Breast epithelium (tissue), 4 donors: Measurements from ENCODE around the gene ANKRD52. TPM values are rescaled to one million over a fixed set of nuclear protein-coding genes. Genes with fewer than 3 reads are reported as not detected.

Experiments used
- DNase-seq, 2 donors: peaks; one replicate each; pipeline ENCODE4 v3.0.0-alpha.2; 2019; ENCODE audit warnings: low spot score in 2 of 2
- H3K27ac ChIP-seq, 2 donors: fragments of 200-600 bp; sonication (generic) in 1 of 2; one replicate each; pipeline ENCODE4 v1.5.1; 2016 to 2019; ENCODE audit warnings: mild to moderate bottlenecking in 1 of 2
- H3K27me3 ChIP-seq, 2 donors: fragments of 200-600 bp; sonication (generic) in 1 of 2; one replicate each; pipeline versions ENCODE4 v1.5.1 to v1.6.0; 2017 to 2019; ENCODE audit warnings: control low read depth in 1 of 2, mild to moderate bottlenecking in 1 of 2
- H3K36me3 ChIP-seq: fragments of 200-600 bp; one replicate; pipeline ENCODE4 v1.5.1; 2019
- H3K4me1 ChIP-seq, 2 donors: fragments of 200-600 bp; sonication (generic); one replicate each; pipeline ENCODE4 v1.5.1; 2016 to 2019; ENCODE audit warnings: control low read depth in 1 of 2
- H3K4me3 ChIP-seq, 3 donors: fragments of 200-600 bp; sonication (generic); 1 replicate in 2 of 3; 2 replicates in 1 of 3; pipeline ENCODE4 v1.5.1; 2016 to 2019; ENCODE audit warnings: mild to moderate bottlenecking in 3 of 3, moderate library complexity in 2 of 3
- H3K9me3 ChIP-seq, 2 donors: fragments of 200-600 bp; sonication (generic) in 1 of 2; one replicate each; pipeline ENCODE4 v1.5.1; 2016 to 2019; ENCODE audit warnings: control low read depth in 1 of 2
- CTCF ChIP-seq, 3 donors: fragments of 450-650 bp; IDR thresholded peaks; one replicate each; pipeline ENCODE4 v1.5.1; 2016 to 2017; ENCODE audit warnings: antibody characterized with exemption in 3 of 3, mild to moderate bottlenecking in 3 of 3, moderate library complexity in 3 of 3
- POLR2A ChIP-seq: fragments of 450-650 bp; IDR thresholded peaks from one replicate; pipeline ENCODE4 v1.6.1; 2016; ENCODE audit warnings: antibody characterized with exemption, mild to moderate bottlenecking, moderate library complexity
- POLR2AphosphoS5 ChIP-seq, 3 donors: sonication (generic); formaldehyde crosslinking; IDR thresholded peaks; one replicate each; pipeline ENCODE4 v1.6.1; 2017; ENCODE audit warnings: antibody characterized with exemption in 3 of 3
- intact Hi-C: fragments of 100-400 bp; cut with DNase I; formaldehyde crosslinking; loops from one replicate; pipeline ENCODE4 v1.15.1; 2023; ENCODE audit warnings: low total_unique reads
- total RNA-seq, 3 donors: library from RNA; depleted of rRNA; stranded (reverse); fragments of >200 nt; gene quantifications; one replicate each; pipeline ENCODE4 v1.1.0, GENCODE V29; 2016

The ANKRD52 gene
- total RNA-seq, 3 donors from 2014 or later = 12.8 to 18.4 (median 14.9) TPM

DNA sequence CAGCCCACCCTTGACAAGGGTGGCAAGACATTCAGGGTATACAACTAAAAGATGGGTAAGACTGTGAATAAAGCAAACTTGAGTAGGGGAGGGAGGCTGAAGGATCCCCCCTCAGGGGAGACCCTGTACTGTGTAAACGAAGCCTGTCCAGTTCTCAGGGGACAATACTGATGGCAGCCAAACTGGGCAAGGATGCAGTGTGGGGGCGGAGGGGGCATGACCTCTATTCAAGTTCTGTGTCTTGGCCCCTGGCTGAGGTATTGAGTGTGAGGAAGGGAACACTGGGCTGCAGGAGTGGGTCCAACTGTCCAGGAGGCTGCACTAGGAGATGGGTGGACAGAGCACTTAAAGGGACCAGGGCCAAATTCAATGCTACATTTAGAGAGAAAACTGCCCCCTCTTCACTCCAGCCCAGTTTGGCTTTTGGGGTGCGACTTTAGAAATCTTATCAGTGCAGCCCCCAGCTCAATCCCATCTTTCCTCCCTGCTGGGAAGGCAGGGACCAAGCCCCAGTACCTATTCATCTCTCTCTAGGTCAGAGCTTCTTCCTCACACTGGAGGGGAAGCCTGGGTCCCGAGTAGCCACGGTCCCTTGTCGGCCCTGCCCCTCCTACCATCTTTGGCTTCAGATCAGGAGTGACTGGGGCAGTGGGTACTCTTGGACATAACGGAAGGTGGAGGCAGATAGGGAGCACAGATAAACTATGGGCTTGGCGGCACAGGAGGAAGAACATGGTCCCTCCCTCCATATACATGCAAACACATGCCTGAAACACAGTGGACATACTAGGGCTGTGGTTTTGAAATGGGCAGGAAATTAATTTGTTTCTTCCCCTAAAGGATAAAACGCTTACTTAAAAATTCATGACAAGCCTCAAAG lies 16.5 kb downstream of the ANKRD52 start:
- peaks cover 23% of the 10 kb centered on the region for H3K36me3 ChIP-seq
- DNase-seq = no peak
- H3K4me3 ChIP-seq = no peak overlapping the region
- no peaks in the 10 kb centered on the region for H3K4me1 ChIP-seq
- intact Hi-C loops = no loop called here
- no peaks in the 10 kb centered on the region for H3K27me3 ChIP-seq
- TF ChIP-seq POLR2AphosphoS5 (IDR thresholded peaks at IDR 0.05) (no peak), POLR2A (no peak), CTCF (IDR thresholded peaks at IDR 0.05) (no peak)
- no peak overlapping the region for H3K27ac ChIP-seq
- no peaks in the 10 kb centered on the region for H3K9me3 ChIP-seq

GRCh38 chr12:56237552-56237951 lies 20.6 kb downstream of the ANKRD52 start:
- no peak for DNase-seq
- intact Hi-C loops = loop anchor here (1.0 kb wide), 1 partner anchor 9 kb away; no protein-coding TSS in a partner anchor
- no peaks in the 10 kb centered on the region for H3K4me1 ChIP-seq
- TF ChIP-seq CTCF (IDR thresholded peaks at IDR 0.05) (no peak), POLR2AphosphoS5 (IDR thresholded peaks at IDR 0.05) (no peak), POLR2A (no peak)
- H3K36me3 ChIP-seq = no peaks in the 10 kb centered on the region
- no peak overlapping the region for H3K27ac ChIP-seq
- H3K9me3 ChIP-seq = no peaks in the 10 kb centered on the region
- H3K27me3 ChIP-seq = no peaks in the 10 kb centered on the region
- no peak overlapping the region for H3K4me3 ChIP-seq

DNA sequence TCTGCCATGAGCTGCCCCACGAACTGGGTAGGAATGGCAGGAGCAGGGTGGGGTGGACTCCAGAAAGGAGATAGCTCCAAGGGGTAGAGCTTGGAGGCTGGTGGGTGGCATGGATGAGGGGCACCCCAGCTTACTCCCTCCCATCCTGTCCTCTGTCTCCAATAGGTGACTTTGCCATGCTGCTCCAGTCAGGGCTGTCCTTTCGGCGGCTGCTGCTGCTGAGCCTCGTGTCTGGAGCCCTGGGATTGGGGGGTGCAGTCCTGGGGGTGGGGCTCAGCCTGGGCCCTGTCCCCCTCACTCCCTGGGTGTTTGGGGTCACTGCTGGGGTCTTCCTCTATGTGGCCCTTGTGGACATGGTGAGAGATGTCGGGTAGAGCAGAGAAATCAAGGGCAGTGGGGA lies 21.2 kb downstream of the ANKRD52 start:
- intact Hi-C loops = loop anchor here (1.0 kb wide), 1 partner anchor 9 kb away; no protein-coding TSS in a partner anchor
- no peak for DNase-seq
- H3K27ac ChIP-seq = no peak overlapping the region
- no peak overlapping the region for H3K4me3 ChIP-seq
- no peaks in the 10 kb centered on the region for H3K4me1 ChIP-seq
- H3K36me3 ChIP-seq = no peaks in the 10 kb centered on the region
- TF ChIP-seq POLR2AphosphoS5 (IDR thresholded peaks at IDR 0.05) (no peak), POLR2A (no peak), CTCF (IDR thresholded peaks at IDR 0.05) (no peak)
- no peaks in the 10 kb centered on the region for H3K9me3 ChIP-seq
- no peaks in the 10 kb centered on the region for H3K27me3 ChIP-seq

DNA sequence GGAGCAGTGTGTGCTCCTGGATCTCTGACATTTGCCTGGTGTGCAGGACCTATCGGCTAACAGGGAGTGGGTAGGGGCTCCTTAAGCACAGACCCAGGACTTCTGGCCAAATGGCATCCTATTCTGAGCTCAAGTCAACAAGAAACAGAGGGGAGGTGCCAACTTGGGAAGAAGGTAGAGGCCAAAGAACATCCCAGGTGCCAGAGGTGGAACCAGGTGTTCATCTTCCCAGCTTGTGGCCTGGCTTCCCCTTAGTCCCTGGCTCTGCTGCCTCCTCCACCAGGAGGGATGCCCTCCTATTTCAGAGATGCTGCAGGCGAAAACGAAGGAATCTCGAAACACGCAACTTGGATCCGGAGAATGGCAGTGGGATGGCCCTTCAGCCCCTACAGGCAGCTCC lies 22.1 kb downstream of the ANKRD52 start:
- no peak overlapping the region for H3K27ac ChIP-seq
- TF ChIP-seq POLR2AphosphoS5 (IDR thresholded peaks at IDR 0.05) (no peak), CTCF (IDR thresholded peaks at IDR 0.05) (no peak), POLR2A (no peak)
- no peaks in the 10 kb centered on the region for H3K9me3 ChIP-seq
- intact Hi-C loops = no loop called here
- no peak for DNase-seq
- no peaks in the 10 kb centered on the region for H3K27me3 ChIP-seq
- H3K4me1 ChIP-seq = no peaks in the 10 kb centered on the region
- no peak overlapping the region for H3K4me3 ChIP-seq
- no peaks in the 10 kb centered on the region for H3K36me3 ChIP-seq

DNA sequence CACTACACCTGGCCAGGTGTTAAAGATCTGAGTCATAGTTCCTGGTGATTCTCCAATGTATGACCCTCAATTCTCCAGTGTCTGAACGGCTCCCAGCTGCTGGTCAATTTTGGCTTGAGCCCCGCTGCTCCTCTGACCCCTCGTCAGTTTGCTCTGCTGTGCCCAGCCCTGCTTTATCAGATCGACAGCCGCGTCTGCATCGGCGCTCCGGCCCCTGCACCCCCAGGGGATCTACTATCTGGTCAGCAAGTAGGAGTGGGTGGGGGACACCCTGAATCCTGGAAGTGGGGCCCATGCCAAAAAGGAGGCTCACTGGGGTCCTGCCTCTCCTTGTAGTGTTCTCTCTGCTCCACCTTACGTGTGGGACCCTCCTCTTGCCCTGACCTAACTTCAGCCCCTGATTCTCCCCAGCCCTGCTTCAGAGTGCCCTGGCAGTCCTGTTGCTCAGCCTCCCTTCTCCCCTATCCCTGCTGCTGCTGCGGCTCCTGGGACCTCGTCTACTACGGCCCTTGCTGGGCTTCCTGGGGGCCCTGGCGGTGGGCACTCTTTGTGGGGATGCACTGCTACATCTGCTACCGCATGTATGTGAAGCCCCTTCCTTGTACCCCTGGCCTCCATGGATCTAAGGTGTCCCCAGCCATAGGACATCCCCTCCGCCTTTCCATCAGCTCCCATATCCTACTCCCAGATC lies 23.3 kb downstream of the ANKRD52 start:
- Histone ChIP-seq H3K4me1 (no peaks in the 10 kb centered on the region), H3K9me3 (no peaks in the 10 kb centered on the region), H3K36me3 (no peaks in the 10 kb centered on the region), H3K27me3 (no peaks in the 10 kb centered on the region), H3K27ac (no peak overlapping the region), H3K4me3 (no peak overlapping the region)
- TF ChIP-seq POLR2AphosphoS5 (IDR thresholded peaks at IDR 0.05) (no peak), POLR2A (no peak), CTCF (IDR thresholded peaks at IDR 0.05) (no peak)
- no peak for DNase-seq
- intact Hi-C loops = no loop called here
